GM18499 (cell line): ENCODE data around the gene DNAJB5.

Experiments
- ATAC-seq: cut with Tn5 transposase; IDR thresholded peaks from one replicate; pipeline ENCODE4 v1.9.1; 2021; ENCODE audit warnings: moderate number of reproducible peaks; ENCODE audit not compliant: insufficient read depth, unreplicated experiment

Gene DNAJB5

GRCh38 chr9:34983209-34983608, 6.3 kb upstream of the DNAJB5 start:
- ATAC-seq = no peak

- no peak for ATAC-seq
These were observed 5.5 kb upstream of the DNAJB5 start for GRCh38 chr9:34984049-34984448.

- ATAC-seq = no peak
These were observed 4.1 kb upstream of the DNAJB5 start for GRCh38 chr9:34985311-34985899.

GRCh38 chr9:34986540-34987047, 3.0 kb upstream of the DNAJB5 start:
- no peak for ATAC-seq

- no peak for ATAC-seq
These were observed 2.2 kb upstream of the DNAJB5 start for GRCh38 chr9:34987160-34987901.

GRCh38 chr9:34988218-34989002, 1.1 kb upstream of the DNAJB5 start:
- ATAC-seq = no peak

- no peak for ATAC-seq
These were observed 546 bp downstream of the DNAJB5 start for GRCh38 chr9:34989946-34990635.

- no peak for ATAC-seq
These were observed 1.5 kb downstream of the DNAJB5 start for GRCh38 chr9:34990908-34991606.

- no peak for ATAC-seq
These were observed 2.2 kb downstream of the DNAJB5 start for GRCh38 chr9:34991607-34992375.

GRCh38 chr9:34992376-34992951, 2.9 kb downstream of the DNAJB5 start:
- no peak for ATAC-seq

GRCh38 chr9:34993502-34994259, 4.1 kb downstream of the DNAJB5 start:
- ATAC-seq = no peak

GRCh38 chr9:34994260-34994899, 4.8 kb downstream of the DNAJB5 start:
- no peak for ATAC-seq

GRCh38 chr9:34994900-34995669, 5.5 kb downstream of the DNAJB5 start:
- no peak for ATAC-seq

- no peak for ATAC-seq
These were observed 6.1 kb downstream of the DNAJB5 start for GRCh38 chr9:34995670-34996060.

- ATAC-seq = no peak
These were observed 6.8 kb downstream of the DNAJB5 start for GRCh38 chr9:34996181-34996904.

GRCh38 chr9:34996905-34997279, 7.3 kb downstream of the DNAJB5 start:
- no peak for ATAC-seq
